Testis (tissue), 3 donors: ENCODE data around the gene ANKRD55. TPM values are rescaled to one million over a fixed set of nuclear protein-coding genes. Genes with fewer than 3 reads are reported as not detected.
"Not testable (repeated sequence)": the region's sequence is repeated elsewhere in the genome, so short reads cannot be mapped to it uniquely, and the experiment has no call there.

Experiments used
- DNase-seq: peaks from one replicate; pipeline ENCODE4 v3.0.0-alpha.2; 2019
- H3K27ac ChIP-seq, 2 donors: fragments of 200-600 bp; sonication (generic); one replicate each; pipeline ENCODE4 v1.5.1; 2019
- H3K27me3 ChIP-seq: fragments of 200-600 bp; sonication (generic); one replicate; pipeline ENCODE4 v1.5.1; 2019
- H3K36me3 ChIP-seq: fragments of 200-600 bp; sonication (generic); one replicate; pipeline ENCODE4 v1.5.1; 2017; ENCODE audit warnings: low read depth; ENCODE audit errors: missing control alignments
- H3K4me1 ChIP-seq: fragments of 200-600 bp; sonication (generic); one replicate; pipeline ENCODE4 v1.5.1; 2019
- H3K4me3 ChIP-seq, 2 donors: fragments of 200-600 bp; sonication (generic); one replicate each; pipeline ENCODE4 v1.5.1; 2017 to 2019
- H3K9me3 ChIP-seq: fragments of 200-600 bp; sonication (generic); one replicate; pipeline ENCODE4 v1.5.1; 2017
- POLR2A ChIP-seq: fragments of 450-650 bp; IDR thresholded peaks from one replicate; pipeline ENCODE4 v1.6.1; 2017; ENCODE audit warnings: antibody characterized with exemption, mild to moderate bottlenecking, moderate library complexity
- WGBS, 2 donors: methylation state at CpG; one replicate each; pipeline ENCODE4 v1.1.5; 2018; 5-methylcytosine and 5-hydroxymethylcytosine counted together
- intact Hi-C: fragments of 100-400 bp; cut with DNase I; formaldehyde crosslinking; loops from one replicate; pipeline ENCODE4 v1.15.1; 2023; ENCODE audit warnings: low total_unique reads
- polyA plus RNA-seq: library from polyadenylated mRNA; stranded (reverse); fragments of 350-450 nt; fragmentation: Illumina TruSeq; extraction: RNeasy Lipid Tissue Mini Kit (QIAGEN cat#74804); gene quantifications from one replicate; pipeline ENCODE4 v1.2.3, GENCODE V29; 2014; ENCODE audit warnings: low read depth, low replicate concordance; ENCODE audit not compliant: insufficient read depth
- total RNA-seq, 2 donors: library from RNA; depleted of rRNA; stranded (reverse); fragments of >200 nt; gene quantifications; one replicate each; pipeline ENCODE4 v1.2.3, GENCODE V29; 2016
- TF ChIP-seq, protein P1 (sequence below), 3 experiments: fragments of 450-650 bp in 2 of 3; fragments of 200-600 bp in 1 of 3; sonication (generic) in 1 of 3; IDR thresholded peaks; one replicate each; pipeline ENCODE4 v1.5.1; 2016 to 2019; ENCODE audit warnings: antibody characterized with exemption in 3 of 3, mild to moderate bottlenecking in 2 of 3, moderate library complexity in 1 of 3

ANKRD55 gene
- total and polyA plus RNA-seq, 3 donors from 2014 or later, result 6.1 to 28.1 (median 6.2) TPM

DNA sequence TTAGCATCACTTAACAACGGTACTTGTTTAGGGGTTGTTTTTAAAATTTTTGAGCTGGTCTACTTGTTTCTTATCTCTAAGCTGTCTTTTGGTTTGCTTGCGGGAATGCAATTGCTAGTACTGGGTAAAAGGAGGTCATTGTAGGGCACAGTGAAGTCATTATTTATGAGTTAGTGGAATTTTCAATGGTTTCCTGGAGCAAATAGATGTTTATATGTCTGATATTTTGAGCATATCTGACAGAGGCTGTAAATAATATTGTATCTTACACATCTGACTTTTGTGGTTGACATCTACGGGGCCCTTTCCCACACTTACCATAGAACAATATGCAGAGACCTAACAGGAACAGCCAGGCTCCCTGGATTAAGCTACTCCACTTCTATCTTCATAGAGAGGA, 147.9 kb downstream of the ANKRD55 start:
- Histone ChIP-seq H3K27me3 (no peaks in the 10 kb centered on the region), H3K36me3 (no peaks in the 10 kb centered on the region), H3K9me3 (no peaks in the 10 kb centered on the region), H3K4me3 (no peak overlapping the region), H3K27ac (no peak overlapping the region), H3K4me1 (peaks cover 7% of the 10 kb centered on the region)
- intact Hi-C loops, result no loop called here
- TF ChIP-seq POLR2A, result no peak
- TF ChIP-seq, protein P1, sequence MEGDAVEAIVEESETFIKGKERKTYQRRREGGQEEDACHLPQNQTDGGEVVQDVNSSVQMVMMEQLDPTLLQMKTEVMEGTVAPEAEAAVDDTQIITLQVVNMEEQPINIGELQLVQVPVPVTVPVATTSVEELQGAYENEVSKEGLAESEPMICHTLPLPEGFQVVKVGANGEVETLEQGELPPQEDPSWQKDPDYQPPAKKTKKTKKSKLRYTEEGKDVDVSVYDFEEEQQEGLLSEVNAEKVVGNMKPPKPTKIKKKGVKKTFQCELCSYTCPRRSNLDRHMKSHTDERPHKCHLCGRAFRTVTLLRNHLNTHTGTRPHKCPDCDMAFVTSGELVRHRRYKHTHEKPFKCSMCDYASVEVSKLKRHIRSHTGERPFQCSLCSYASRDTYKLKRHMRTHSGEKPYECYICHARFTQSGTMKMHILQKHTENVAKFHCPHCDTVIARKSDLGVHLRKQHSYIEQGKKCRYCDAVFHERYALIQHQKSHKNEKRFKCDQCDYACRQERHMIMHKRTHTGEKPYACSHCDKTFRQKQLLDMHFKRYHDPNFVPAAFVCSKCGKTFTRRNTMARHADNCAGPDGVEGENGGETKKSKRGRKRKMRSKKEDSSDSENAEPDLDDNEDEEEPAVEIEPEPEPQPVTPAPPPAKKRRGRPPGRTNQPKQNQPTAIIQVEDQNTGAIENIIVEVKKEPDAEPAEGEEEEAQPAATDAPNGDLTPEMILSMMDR (IDR thresholded peaks at IDR 0.05), result no peak
- DNase-seq, result no peak
- WGBS, 2 donors, result 34 to 35% methylated on average over 3 of the region's 3 CpGs

DNA sequence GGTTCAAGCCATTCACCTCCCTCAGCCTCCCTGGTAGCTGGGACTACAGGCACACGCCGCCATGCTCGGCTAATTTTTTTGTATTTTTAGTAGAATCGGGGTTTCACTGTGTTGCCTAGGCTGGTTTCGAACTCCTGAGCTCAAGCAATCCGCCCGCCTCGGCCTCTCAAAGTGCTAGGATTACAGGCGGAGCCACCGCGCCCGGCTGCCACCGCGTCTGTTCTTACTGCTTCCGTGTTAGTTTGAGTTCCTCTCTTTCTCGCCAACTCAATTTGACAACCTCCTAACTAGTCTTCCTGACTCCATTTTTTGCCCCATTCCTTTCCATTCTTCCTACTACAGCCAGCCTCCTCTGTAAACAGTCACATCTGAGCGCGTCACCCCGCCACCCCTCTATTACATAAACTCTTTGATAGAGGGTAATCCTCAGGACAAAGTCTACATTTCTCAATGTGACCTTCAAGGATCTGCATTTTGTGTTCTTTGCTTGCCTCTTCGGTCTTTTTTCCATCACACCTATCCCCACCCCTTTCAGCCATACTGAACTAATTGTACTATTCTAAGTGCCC, 149.8 kb downstream of the ANKRD55 start:
- Histone ChIP-seq H3K9me3 (no peaks in the 10 kb centered on the region), H3K36me3 (no peaks in the 10 kb centered on the region), H3K27ac (no peak overlapping the region), H3K4me1 (no peaks in the 10 kb centered on the region), H3K4me3 (no peak overlapping the region), H3K27me3 (no peaks in the 10 kb centered on the region)
- intact Hi-C loops, result no loop called here
- WGBS, 2 donors, result 68 to 78% methylated on average over 20 of the region's 20 CpGs
- TF ChIP-seq POLR2A, result no peak
- TF ChIP-seq, protein P1 (IDR thresholded peaks at IDR 0.05), result no peak
- DNase-seq, result no peak

DNA sequence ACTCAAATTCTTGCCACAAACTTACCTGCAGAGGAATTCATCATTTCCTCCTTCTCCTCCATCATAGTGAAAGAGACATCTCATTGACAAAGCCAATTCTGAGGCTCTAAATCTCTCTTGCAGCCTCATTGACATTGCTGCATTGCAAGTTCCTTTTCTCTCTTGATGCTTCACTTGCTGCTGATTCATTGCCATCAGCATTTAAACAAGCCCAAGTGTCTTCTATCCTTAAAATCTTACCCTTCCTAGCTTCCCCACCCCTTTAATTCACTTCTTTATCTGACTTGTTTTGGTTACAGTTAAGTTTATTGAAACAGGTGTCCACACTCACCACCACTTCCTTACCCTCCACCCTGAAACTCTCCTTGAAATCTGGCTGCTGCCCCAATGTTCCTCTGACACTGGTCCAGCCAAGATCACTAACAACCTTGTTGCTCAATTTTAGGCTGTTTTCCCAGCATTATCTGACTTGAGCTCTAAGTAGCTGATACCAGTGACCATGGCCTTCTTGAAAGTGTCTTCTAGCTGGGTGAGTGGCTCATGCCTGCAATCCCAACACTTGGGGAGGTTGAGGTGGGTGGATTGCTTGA, 152.0 kb downstream of the ANKRD55 start:
- H3K27me3 ChIP-seq, H3K4me3 ChIP-seq, DNase-seq, H3K36me3 ChIP-seq, H3K27ac ChIP-seq, H3K9me3 ChIP-seq, intact Hi-C loops, H3K4me1 ChIP-seq: not testable (repeated sequence)

DNA sequence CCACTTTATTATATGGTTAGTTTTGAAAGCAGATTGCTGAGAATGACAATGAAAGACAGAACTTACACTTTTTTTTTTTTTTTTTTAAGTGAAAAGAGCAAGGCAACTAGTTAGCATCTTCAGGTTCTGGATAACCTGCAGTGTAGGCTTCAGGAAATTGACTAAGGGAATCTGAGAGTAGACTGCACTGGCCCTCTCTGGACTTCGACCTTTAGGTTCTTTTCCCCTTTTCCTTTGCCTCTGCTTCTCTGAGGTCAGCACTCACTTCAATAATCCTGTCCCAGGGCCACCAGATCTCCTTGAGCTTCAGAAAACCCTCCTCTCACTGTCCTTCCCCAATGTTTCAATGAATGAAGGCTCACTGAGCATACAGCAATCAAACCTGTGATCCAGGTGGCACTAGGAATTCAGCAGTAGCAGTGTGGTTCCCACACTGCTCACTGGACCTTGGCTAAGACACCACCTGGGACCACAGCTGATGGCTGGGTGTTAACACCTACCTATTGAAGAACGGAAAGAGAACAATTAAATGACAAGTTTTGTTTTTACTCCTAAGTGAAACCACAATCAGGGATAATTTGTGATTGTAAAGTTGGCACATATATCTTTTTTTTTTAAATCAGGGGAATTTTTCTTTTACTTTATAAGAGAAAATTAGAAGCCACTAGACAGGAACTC, 152.6 kb downstream of the ANKRD55 start:
- TF ChIP-seq, protein P1 (IDR thresholded peaks at IDR 0.05), result no peak
- TF ChIP-seq POLR2A, result no peak
- intact Hi-C loops, result no loop called here

DNA sequence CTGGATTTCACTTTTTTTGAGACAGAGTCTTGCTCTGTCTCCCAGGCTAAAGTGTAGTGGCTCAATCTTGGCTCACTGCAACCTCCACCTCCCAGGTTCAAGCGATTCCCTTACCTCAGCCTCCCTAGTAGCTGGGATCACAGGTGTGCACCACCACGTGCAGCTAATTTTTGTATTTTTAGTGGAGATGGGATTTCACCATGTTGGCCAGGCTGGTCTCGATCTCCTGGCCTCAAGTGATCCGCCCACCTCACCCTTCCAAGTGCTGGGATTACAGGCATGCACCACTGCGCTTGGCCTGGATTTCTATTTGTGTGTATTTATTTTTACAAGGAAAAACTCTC, 154.0 kb downstream of the ANKRD55 start:
- H3K36me3 ChIP-seq, H3K9me3 ChIP-seq, DNase-seq, H3K27me3 ChIP-seq, H3K4me3 ChIP-seq, H3K27ac ChIP-seq, H3K4me1 ChIP-seq: not testable (repeated sequence)
- 91 to 94% methylated on average over 5 of the region's 5 CpGs for WGBS, 2 donors
- intact Hi-C loops, result loop anchor here (10.0 kb wide), 1 partner anchor 106 kb away; no protein-coding TSS in a partner anchor

More for the DNA sequence above, 152.6 kb downstream of the ANKRD55 start:
- no peak overlapping the region for H3K4me3 ChIP-seq
- H3K4me1 ChIP-seq, result no peaks in the 10 kb centered on the region
- H3K9me3 ChIP-seq, result no peaks in the 10 kb centered on the region
- no peaks in the 10 kb centered on the region for H3K27me3 ChIP-seq
- H3K36me3 ChIP-seq, result no peaks in the 10 kb centered on the region
- 69 to 77% methylated on average over 2 of the region's 2 CpGs for WGBS, 2 donors
- DNase-seq, result no peak
- no peak overlapping the region for H3K27ac ChIP-seq
